Smooth muscle cell (in vitro differentiated cells): ENCODE data around the gene FANCI. TPM values are rescaled to one million over a fixed set of nuclear protein-coding genes. Genes with fewer than 3 reads are reported as not detected.
"Not testable (repeated sequence)": the region's sequence is repeated elsewhere in the genome, so short reads cannot be mapped to it uniquely, and the experiment has no call there.

Source experiments
- DNase-seq: peaks from one replicate; lab custom pipeline; 2025; ENCODE audit not compliant: unreplicated experiment; lab: John Stamatoyannopoulos, UW
- H2AFZ ChIP-seq: fragments of 200-600 bp; sonication (generic); 2 replicates; pipeline ENCODE4 v1.6.0; 2016; ENCODE audit warnings: antibody characterized with exemption, low read depth, mild to moderate bottlenecking
- H3F3A ChIP-seq: fragments of 200-600 bp; sonication (generic); 2 replicates; pipeline ENCODE4 v1.6.0; 2017; ENCODE audit warnings: antibody characterized with exemption, low read depth
- H3K27ac ChIP-seq: fragments of 200-600 bp; sonication (generic); 2 replicates; pipeline ENCODE4 v1.5.1; 2016; ENCODE audit warnings: low read depth, mild to moderate bottlenecking
- H3K27me3 ChIP-seq: fragments of 200-600 bp; sonication (generic); 2 replicates; pipeline ENCODE4 v1.6.1; 2016; ENCODE audit warnings: low read depth, mild to moderate bottlenecking
- H3K36me3 ChIP-seq: fragments of 200-600 bp; sonication (generic); 2 replicates; pipeline ENCODE4 v1.5.1; 2016; ENCODE audit warnings: low read depth
- H3K4me1 ChIP-seq: fragments of 200-600 bp; sonication (generic); 2 replicates; pipeline ENCODE4 v1.5.1; 2016; ENCODE audit warnings: low read depth
- H3K4me2 ChIP-seq: fragments of 200-600 bp; sonication (generic); 2 replicates; pipeline ENCODE4 v1.6.0; 2016; ENCODE audit warnings: mild to moderate bottlenecking
- H3K4me3 ChIP-seq: fragments of 200-600 bp; sonication (generic); 2 replicates; pipeline ENCODE4 v1.5.1; 2016; ENCODE audit warnings: mild to moderate bottlenecking
- H3K79me2 ChIP-seq: fragments of 200-600 bp; sonication (generic); 2 replicates; pipeline ENCODE4 v1.6.0; 2016; ENCODE audit warnings: low read depth, mild to moderate bottlenecking
- H3K9ac ChIP-seq: fragments of 200-600 bp; sonication (generic); 2 replicates; pipeline ENCODE4 v1.6.0; 2016; ENCODE audit warnings: low read depth
- H3K9me3 ChIP-seq: fragments of 200-600 bp; sonication (generic); replicated peaks from 2 replicates; pipeline ENCODE4 v1.5.1; 2016; ENCODE audit warnings: low read depth
- H4K20me1 ChIP-seq: fragments of 200-600 bp; sonication (generic); 2 replicates; pipeline ENCODE4 v1.6.0; 2016; ENCODE audit warnings: low read depth
- CTCF ChIP-seq: fragments of 200-600 bp; sonication (generic); IDR thresholded peaks from 2 replicates; pipeline ENCODE4 v1.5.1; 2017; ENCODE audit warnings: borderline replicate concordance, mild to moderate bottlenecking, antibody characterized with exemption; ENCODE audit not compliant: insufficient read depth, poor library complexity, severe bottlenecking
- WGBS: methylation state at CpG from one replicate; pipeline ENCODE4 v1.1.7; 2016; ENCODE audit warnings: low lambda C conversion rate; 5-methylcytosine and 5-hydroxymethylcytosine counted together
- polyA plus RNA-seq: library from polyadenylated mRNA; unstranded; fragments of >200 nt; fragmentation: Nextera tagmentation; extraction: Ambion mirVana; gene quantifications from 2 replicates; pipeline ENCODE4 v1.2.1, GENCODE V29; 2016
- total RNA-seq: library from RNA; depleted of rRNA; stranded (reverse); fragments of >200 nt; gene quantifications from 2 replicates; pipeline ENCODE4 v1.2.3, GENCODE V29; 2014

The FANCI gene
- total and polyA plus RNA-seq, 2 experiments from 2014 or later, result 7.0 to 13.8 TPM

DNA sequence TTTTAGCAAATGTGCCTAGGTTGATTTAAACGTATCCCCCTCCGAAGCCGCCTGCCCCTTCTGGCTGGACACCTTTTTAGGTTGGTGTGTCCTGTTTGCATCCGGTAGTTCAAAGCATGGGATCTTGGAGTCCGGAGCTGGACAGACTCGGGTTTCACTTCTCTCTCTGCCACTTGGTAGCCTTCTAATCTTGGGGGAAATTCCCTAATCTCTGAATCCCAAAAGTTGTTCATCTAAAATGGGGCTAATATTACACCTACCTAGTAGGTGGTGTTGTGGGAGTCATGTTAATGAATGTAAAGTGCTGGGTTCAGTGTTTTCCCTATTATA lies 760 bp downstream of the FANCI start:
- peaks cover 14% of the 10 kb centered on the region for H3K4me1 ChIP-seq
- TF ChIP-seq CTCF, result no peak
- WGBS, result 1% methylated on average over 6 of the region's 6 CpGs

DNA sequence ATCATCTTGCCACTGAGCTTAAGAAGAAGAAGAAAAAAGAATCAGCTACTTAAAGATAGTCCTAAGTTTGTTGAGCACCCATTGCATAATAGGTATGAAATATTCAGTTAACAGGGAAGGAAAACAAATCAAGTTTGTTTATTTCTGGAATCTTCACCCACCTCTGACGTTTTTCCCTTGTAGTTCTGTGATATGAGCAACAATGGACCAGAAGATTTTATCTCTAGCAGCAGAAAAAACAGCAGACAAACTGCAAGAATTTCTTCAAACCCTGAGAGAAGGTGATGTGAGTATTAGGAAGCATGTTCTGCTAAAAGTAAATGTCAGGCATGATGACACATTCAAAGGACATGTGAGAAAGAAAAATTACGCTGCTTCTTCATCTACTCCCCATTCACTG lies 3.7 kb downstream of the FANCI start:
- Histone ChIP-seq H3K9ac (no peak overlapping the region), H2AFZ (no peak overlapping the region), H3K4me3 (no peak overlapping the region), H3K79me2 (peaks cover 19% of the 10 kb centered on the region), H3K9me3 (no peaks in the 10 kb centered on the region), H4K20me1 (no peaks in the 10 kb centered on the region), H3F3A (no peaks in the 10 kb centered on the region), H3K4me1 (peaks cover 14% of the 10 kb centered on the region), H3K27me3 (no peaks in the 10 kb centered on the region), H3K27ac (no peak overlapping the region), H3K4me2 (no peak overlapping the region), H3K36me3 (peaks cover 4% of the 10 kb centered on the region)
- TF ChIP-seq CTCF, result no peak
- 87% methylated on average over 2 of the region's 2 CpGs for WGBS
- no peak for DNase-seq

More for the DNA sequence above, 760 bp downstream of the FANCI start:
- Histone ChIP-seq H3K79me2 (peaks cover 19% of the 10 kb centered on the region), H3K9ac (peak overlapping the region; percentile 6), H3K9me3 (no peaks in the 10 kb centered on the region), H3K4me2 (peak overlapping the region; percentile 89), H3K4me3 (peak overlapping the region; percentile 79), H3K27ac (no peak overlapping the region), H3K36me3 (peaks cover 4% of the 10 kb centered on the region), H4K20me1 (no peaks in the 10 kb centered on the region), H3K27me3 (no peaks in the 10 kb centered on the region), H3F3A (no peaks in the 10 kb centered on the region), H2AFZ (peak overlapping the region; percentile 99)
- DNase-seq, result no peak

- Histone ChIP-seq H3K4me3 (no peak overlapping the region), H3K9me3 (no peaks in the 10 kb centered on the region), H3K4me2 (no peak overlapping the region), H4K20me1 (no peaks in the 10 kb centered on the region), H3K9ac (no peak overlapping the region), H3K79me2 (peaks cover 19% of the 10 kb centered on the region), H3K4me1 (peaks cover 14% of the 10 kb centered on the region), H3K27ac (no peak overlapping the region), H3F3A (no peaks in the 10 kb centered on the region), H2AFZ (no peak overlapping the region), H3K36me3 (peaks cover 4% of the 10 kb centered on the region), H3K27me3 (no peaks in the 10 kb centered on the region)
- no peak for DNase-seq
- 99% methylated on average over 2 of the region's 2 CpGs for WGBS
- no peak for TF ChIP-seq CTCF
These were observed 4.8 kb downstream of the FANCI start for GRCh38 chr15:89248584-89248983.

GRCh38 chr15:89250142-89250541 lies 6.4 kb downstream of the FANCI start:
- H3K4me1 ChIP-seq, H3K9ac ChIP-seq, H2AFZ ChIP-seq, H3K4me3 ChIP-seq, H4K20me1 ChIP-seq, H3K9me3 ChIP-seq, DNase-seq, H3F3A ChIP-seq, H3K27me3 ChIP-seq, H3K4me2 ChIP-seq, H3K27ac ChIP-seq, H3K36me3 ChIP-seq: not testable (repeated sequence)
- WGBS, result 77% methylated on average over 5 of the region's 5 CpGs
- peaks cover 15% of the 10 kb centered on the region for H3K79me2 ChIP-seq

GRCh38 chr15:89277281-89277680 lies 33.5 kb downstream of the FANCI start:
- H2AFZ ChIP-seq, H4K20me1 ChIP-seq, H3K4me2 ChIP-seq, DNase-seq, H3K27ac ChIP-seq, H3K36me3 ChIP-seq, H3K4me3 ChIP-seq, H3K79me2 ChIP-seq, H3K9ac ChIP-seq, H3K9me3 ChIP-seq, H3K27me3 ChIP-seq, H3K4me1 ChIP-seq, H3F3A ChIP-seq: not testable (repeated sequence)
- 100% methylated on average over 4 of the region's 4 CpGs for WGBS
